NB4 (cell line): ENCODE measurements around the gene PTPN4.

Experiments used
- CTCF ChIP-seq: IDR thresholded peaks from one replicate; pipeline ENCODE4 v1.5.1; 2012; ENCODE audit warnings: low read depth, low read length
- MAX ChIP-seq: IDR thresholded peaks from 2 replicates; pipeline ENCODE4 v1.6.1; 2011; ENCODE audit warnings: low read depth, low read length
- MYC ChIP-seq: IDR thresholded peaks from 2 replicates; pipeline ENCODE4 v1.6.1; 2011; ENCODE audit warnings: low read depth, low read length
- POLR2A ChIP-seq: IDR thresholded peaks from 2 replicates; pipeline ENCODE4 v1.6.1; 2011; ENCODE audit warnings: mild to moderate bottlenecking; ENCODE audit not compliant: insufficient read length; ENCODE audit errors: extremely low read depth

GRCh38 chr2:119983108-119983507 lies 223.4 kb downstream of the PTPN4 start:
- TF ChIP-seq POLR2A (no peak), CTCF (no peak), MYC (no peak), MAX (no peak)
